Activated CD8-positive, alpha-beta memory T cell treated with anti-CD3 and anti-CD28 coated beads for 36 hours (primary cell): ENCODE measurements around the gene TMEM178B. TPM values are rescaled to one million over a fixed set of nuclear protein-coding genes. Genes with fewer than 3 reads are reported as not detected.

Experiments
- CTCF ChIA-PET: fragments of 350-600 bp; sonication (Branson Sonifier 250); formaldehyde crosslinking; loops from one replicate; lab custom pipeline; 2021; ENCODE audit warnings: antibody characterized with exemption; lab: Charles Lee
- POLR2A ChIA-PET: fragments of 350-600 bp; sonication (Branson Sonifier 250); formaldehyde crosslinking; loops from one replicate; lab custom pipeline; 2021; ENCODE audit warnings: antibody characterized with exemption; lab: Charles Lee
- total RNA-seq, 2 experiments: library from RNA; stranded (reverse); gene quantifications; one replicate each; pipeline ENCODE4 v1.2.3, GENCODE V29; 2021

The TMEM178B gene
- total RNA-seq, 2 experiments from 2014 or later = 0.51 to 0.75 TPM

GRCh38 chr7:141126107-141126506, 52.2 kb downstream of the TMEM178B start:
- ChIA-PET POLR2A (no interaction called here), CTCF (no interaction called here)

GRCh38 chr7:141128506-141128905, 54.6 kb downstream of the TMEM178B start:
- POLR2A ChIA-PET = no interaction called here
- CTCF ChIA-PET = no interaction called here

- POLR2A ChIA-PET = no interaction called here
- CTCF ChIA-PET = no interaction called here
Measured at GRCh38 chr7:141128931-141129330, 55.1 kb downstream of the TMEM178B start.

GRCh38 chr7:141132671-141133070, 58.8 kb downstream of the TMEM178B start:
- POLR2A ChIA-PET = no interaction called here
- CTCF ChIA-PET = no interaction called here

- CTCF ChIA-PET = no interaction called here
- POLR2A ChIA-PET = no interaction called here
Measured at GRCh38 chr7:141133646-141134045, 59.8 kb downstream of the TMEM178B start.

GRCh38 chr7:141142058-141142457, 68.2 kb downstream of the TMEM178B start:
- POLR2A ChIA-PET = no interaction called here

GRCh38 chr7:141144921-141145629, 71.2 kb downstream of the TMEM178B start:
- CTCF ChIA-PET = interaction anchor here (1.0 kb wide), 1 partner anchor 389 kb away, joined by 3 read pairs; no protein-coding TSS in a partner anchor
- POLR2A ChIA-PET = no interaction called here

More at GRCh38 chr7:141142058-141142457, 68.2 kb downstream of the TMEM178B start:
- CTCF ChIA-PET = no interaction called here

- CTCF ChIA-PET = interaction anchor here (1.0 kb wide), 1 partner anchor 388 kb away, joined by 3 read pairs; no protein-coding TSS in a partner anchor
- POLR2A ChIA-PET = no interaction called here
Measured at GRCh38 chr7:141145630-141145982, 71.7 kb downstream of the TMEM178B start.

GRCh38 chr7:141147482-141147881, 73.6 kb downstream of the TMEM178B start:
- ChIA-PET POLR2A (no interaction called here), CTCF (no interaction called here)

- ChIA-PET POLR2A (no interaction called here), CTCF (no interaction called here)
Measured at GRCh38 chr7:141150465-141150864, 76.6 kb downstream of the TMEM178B start.

- ChIA-PET POLR2A (no interaction called here), CTCF (no interaction called here)
Measured at GRCh38 chr7:141151746-141152145, 77.9 kb downstream of the TMEM178B start.

GRCh38 chr7:141153231-141153630, 79.4 kb downstream of the TMEM178B start:
- ChIA-PET CTCF (no interaction called here), POLR2A (no interaction called here)

GRCh38 chr7:141154131-141154732, 80.4 kb downstream of the TMEM178B start:
- ChIA-PET CTCF (no interaction called here), POLR2A (no interaction called here)

GRCh38 chr7:141156407-141156806, 82.5 kb downstream of the TMEM178B start:
- POLR2A ChIA-PET = no interaction called here
- CTCF ChIA-PET = no interaction called here

GRCh38 chr7:141157138-141157765, 83.4 kb downstream of the TMEM178B start:
- CTCF ChIA-PET = no interaction called here
- POLR2A ChIA-PET = no interaction called here

- POLR2A ChIA-PET = no interaction called here
- CTCF ChIA-PET = interaction anchor here (0.6 kb wide), 1 partner anchor 374 kb away, joined by 3 read pairs; no protein-coding TSS in a partner anchor
Measured at GRCh38 chr7:141158561-141158960, 84.7 kb downstream of the TMEM178B start.

GRCh38 chr7:141160246-141160860, 86.5 kb downstream of the TMEM178B start:
- POLR2A ChIA-PET = no interaction called here
- CTCF ChIA-PET = no interaction called here

GRCh38 chr7:141161550-141162535, 88.0 kb downstream of the TMEM178B start:
- ChIA-PET CTCF (no interaction called here), POLR2A (no interaction called here)

GRCh38 chr7:141165521-141165920, 91.7 kb downstream of the TMEM178B start:
- POLR2A ChIA-PET = no interaction called here
- CTCF ChIA-PET = no interaction called here
